GM12878 (cell line): ENCODE data around the gene ERC2. TPM values are rescaled to one million over a fixed set of nuclear protein-coding genes. Genes with fewer than 3 reads are reported as not detected.
A peak's percentile ranks its signal among the peaks of the same experiment; 100 is the strongest.

ENCODE experiments used
- ATAC-seq: fragments of 200-7000 bp; cut with Tn5 transposase; 3 replicates; pipeline ENCODE4 v1.9.1; 2020; ENCODE audit warnings: mild to moderate bottlenecking, moderate library complexity
- BruUV-seq: library from RNA; stranded (reverse); fragments of 400-500 nt; replicated peaks from 2 replicates; lab custom pipeline; 2021; lab: Mats Ljungman, UMichigan
- CTCF ChIA-PET: fragments of 300-600 bp; sonication (Branson Sonifier 250); formaldehyde crosslinking; extraction: SDS; loops from one replicate; lab custom pipeline; 2021; ENCODE audit warnings: inconsistent platforms; lab: Yijun Ruan, JAX
- POLR2A ChIA-PET: fragments of 350-600 bp; formaldehyde crosslinking; extraction: SDS; loops from one replicate; lab custom pipeline; 2021; ENCODE audit warnings: inconsistent platforms; lab: Charles Lee
- RAD21 ChIA-PET: fragments of 300-600 bp; sonication (Branson Sonifier 250); formaldehyde crosslinking; loops from one replicate; lab custom pipeline; 2023; ENCODE audit warnings: antibody characterized with exemption; ENCODE audit not compliant: unreplicated experiment; lab: Charles Lee
- SMC1A ChIA-PET: fragments of 300-600 bp; sonication (Branson Sonifier 250); formaldehyde crosslinking; loops from one replicate; lab custom pipeline; 2023; ENCODE audit not compliant: unreplicated experiment, uncharacterized antibody; lab: Charles Lee
- DNase-seq: peaks from one replicate; pipeline ENCODE4 v3.0.0-alpha.2; 2011; ENCODE audit warnings: low read depth, low spot score
- FAIRE-seq: peaks from 3 replicates; lab custom pipeline; 2011; peaks lifted over from hg19 to GRCh38; lab: Jason Lieb, UNC
- H2AFZ ChIP-seq: 2 replicates; pipeline ENCODE4 v1.6.0; 2011; ENCODE audit warnings: low read depth, low read length, control low read depth; ENCODE audit not compliant: control insufficient read depth
- H3K27ac ChIP-seq: 2 replicates; pipeline ENCODE4 v1.5.1; 2011; ENCODE audit warnings: control low read depth; ENCODE audit not compliant: control insufficient read depth, insufficient read depth
- H3K27me3 ChIP-seq, 2 experiments: replicated peaks in 1 of 2; 2 replicates each; pipeline versions ENCODE4 v1.6.0 to v1.6.1; 2011; ENCODE audit warnings: low read length in 1 of 2; ENCODE audit not compliant: control insufficient read depth in 2 of 2, insufficient read depth in 2 of 2
- H3K36me3 ChIP-seq, 2 experiments: 2 replicates each; pipeline ENCODE4 v1.5.1; 2011; ENCODE audit warnings: low read length in 1 of 2; ENCODE audit not compliant: control insufficient read depth in 2 of 2, insufficient read depth in 2 of 2
- H3K4me1 ChIP-seq: 2 replicates; pipeline ENCODE4 v1.6.1; 2011; ENCODE audit warnings: mild to moderate bottlenecking, low read length, moderate library complexity, mixed read lengths; ENCODE audit not compliant: control insufficient read depth, insufficient read depth
- H3K4me2 ChIP-seq: 2 replicates; pipeline ENCODE4 v1.6.0; 2011; ENCODE audit warnings: control low read depth; ENCODE audit not compliant: control insufficient read depth, insufficient read depth
- H3K4me3 ChIP-seq: fragments of 200-600 bp; sonication (generic); 2 replicates; pipeline ENCODE4 v1.5.1; 2016
- H3K79me2 ChIP-seq: 2 replicates; pipeline ENCODE4 v1.6.0; 2011; ENCODE audit warnings: low read length; ENCODE audit not compliant: control insufficient read depth, insufficient read depth
- H3K9ac ChIP-seq: 2 replicates; pipeline ENCODE4 v1.8.0; 2011; ENCODE audit warnings: low read length, control low read depth, mixed read lengths; ENCODE audit not compliant: control insufficient read depth, insufficient read depth
- H3K9me3 ChIP-seq: replicated peaks from 3 replicates; pipeline ENCODE4 v1.5.1; 2011; ENCODE audit warnings: mild to moderate bottlenecking, low read length; ENCODE audit not compliant: control insufficient read depth, insufficient read depth
- H4K20me1 ChIP-seq: 2 replicates; pipeline ENCODE4 v1.6.0; 2011; ENCODE audit not compliant: control insufficient read depth, insufficient read depth
- CHD2 ChIP-seq: IDR thresholded peaks from 2 replicates; pipeline ENCODE4 v1.6.1; 2011; ENCODE audit warnings: low read depth, low read length, improper control_type of control experiment, borderline replicate concordance
- CREM ChIP-seq: IDR thresholded peaks from 2 replicates; pipeline ENCODE4 v1.6.1; 2014; ENCODE audit warnings: antibody characterized with exemption, low read depth
- DPF2 ChIP-seq: fragments of 450-650 bp; IDR thresholded peaks from 2 replicates; pipeline ENCODE4 v1.6.1; 2017; ENCODE audit warnings: mild to moderate bottlenecking
- MEF2A ChIP-seq: IDR thresholded peaks from 2 replicates; pipeline ENCODE4 v1.6.1; 2011; ENCODE audit warnings: low read depth, mild to moderate bottlenecking, low read length, moderate library complexity; ENCODE audit not compliant: insufficient read depth
- MEF2B ChIP-seq: fragments of 450-650 bp; IDR thresholded peaks from 2 replicates; pipeline ENCODE4 v1.6.1; 2018; ENCODE audit warnings: mild to moderate bottlenecking, moderate library complexity; ENCODE audit not compliant: partially characterized antibody, poor library complexity, severe bottlenecking
- MTA2 ChIP-seq: fragments of 450-650 bp; IDR thresholded peaks from 2 replicates; pipeline ENCODE4 v1.6.1; 2016; ENCODE audit warnings: low read depth, mild to moderate bottlenecking, moderate library complexity
- NFIC ChIP-seq: IDR thresholded peaks from 2 replicates; pipeline ENCODE4 v1.6.1; 2012; ENCODE audit warnings: low read depth, mild to moderate bottlenecking, inconsistent platforms, low read length, moderate library complexity
- RAD51 ChIP-seq: fragments of 450-650 bp; IDR thresholded peaks from 2 replicates; pipeline ENCODE4 v1.6.1; 2016; ENCODE audit warnings: moderate library complexity, mild to moderate bottlenecking, inconsistent platforms
- SUZ12 ChIP-seq: fragments of 200-600 bp; sonication (generic); IDR thresholded peaks from one replicate; pipeline ENCODE4 v1.6.1; 2018; ENCODE audit warnings: antibody characterized with exemption, mild to moderate bottlenecking; ENCODE audit not compliant: unreplicated experiment
- TBL1XR1 ChIP-seq: IDR thresholded peaks from 2 replicates; pipeline ENCODE4 v1.6.1; 2012; ENCODE audit warnings: low read depth, low read length, improper control_type of control experiment
- WGBS: methylation state at CpG from one replicate; pipeline ENCODE4 v1.1.6; 2016; ENCODE audit warnings: low lambda C conversion rate; ENCODE audit not compliant: insufficient replicate concordance, insufficient coverage; ENCODE audit errors: missing lambda C conversion rate; 5-methylcytosine and 5-hydroxymethylcytosine counted together
- in situ Hi-C: fragments of 300-500 bp; cut with MboI; formaldehyde crosslinking; loops from 9 replicates; pipeline ENCODE4 v1.14.3; 2018; ENCODE audit warnings: mixed read lengths
- intact Hi-C: fragments of 100-400 bp; cut with micrococcal nuclease; formaldehyde crosslinking; loops from one replicate; pipeline ENCODE4 v1.14.2; 2022; ENCODE audit not compliant: unreplicated experiment
- polyA plus RNA-seq, 11 experiments: library from polyadenylated mRNA; depleted of rRNA in 4 of 11; unstranded in 6 of 11; stranded (reverse) in 5 of 11; fragments of >200 nt; fragmentation: Nextera tagmentation in 4 of 11; fragmentation: Illumina TruSeq in 1 of 11; extraction: Ambion mirVana in 4 of 11; extraction: Trizol in 1 of 11; gene quantifications; 1 replicate in 1 of 11; 2 replicates in 10 of 11; pipeline versions ENCODE4 v1.2.1 to v1.2.3, GENCODE V29; 2011 to 2016; ENCODE audit warnings: inconsistent platforms in 2 of 11, missing spikeins in 2 of 11, low read depth in 1 of 11
- total RNA-seq, 4 experiments: library from RNA; depleted of rRNA in 3 of 4; stranded (reverse); fragments of >200 nt in 3 of 4; fragmentation: Illumina TruSeq in 1 of 4; extraction: Trizol in 1 of 4; gene quantifications; 2 replicates each; pipeline versions ENCODE4 v1.2.1 to v1.2.3, GENCODE V29; 2013 to 2021
- TF ChIP-seq, protein P1 (sequence below): IDR thresholded peaks from 2 replicates; pipeline ENCODE4 v1.6.1; 2012; ENCODE audit warnings: low read depth, low read length, improper control_type of control experiment

Gene ERC2
- total and polyA plus RNA-seq, 10 of the 15 experiments (the other 5 are each of a cell fraction or from before 2014, with no cell fraction given), result 0.06 to 1.4 (median 0.12) TPM; not detected in 3

- ChIA-PET RAD21 (interaction anchor here (1.2 to 3.4 kb wide), 7 partner anchors 12 to 59 kb away, joined by 3 to 14 read pairs (median 7); no protein-coding TSS in a partner anchor), CTCF (interaction anchor here (1.0 to 2.6 kb wide), 3 partner anchors 13 to 61 kb away, joined by 3 to 7 read pairs (median 6); no protein-coding TSS in a partner anchor), SMC1A (interaction anchor here (0.7 to 4.2 kb wide), 15 partner anchors 9 to 83 kb away, joined by 3 to 34 read pairs (median 5); no protein-coding TSS in a partner anchor), POLR2A (interaction anchor here (0.6 to 3.8 kb wide), 2 partner anchors 10 to 37 kb away, joined by 3 to 23 read pairs; no protein-coding TSS in a partner anchor)
- FAIRE-seq (no peak), ATAC-seq (no peak), DNase-seq (no peak)
- Histone ChIP-seq H3K4me1 (peaks cover 35% of the 10 kb centered on the region), H2AFZ (no peak overlapping the region), H3K4me3 (no peak overlapping the region), H3K27ac (no peak overlapping the region), H3K4me2 (no peak overlapping the region), H3K79me2 (no peaks in the 10 kb centered on the region), H3K27me3 (no peaks in the 10 kb centered on the region), H3K9ac (no peak overlapping the region), H3K36me3 (no peaks in the 10 kb centered on the region), H3K9me3 (no peaks in the 10 kb centered on the region), H4K20me1 (no peaks in the 10 kb centered on the region)
- 100% methylated on average over 2 of the region's 2 CpGs for WGBS
- intact Hi-C loops, result no loop called here
- BruUV-seq, result no TSS peak
- TF ChIP-seq RAD51 (no peak), CHD2 (no peak), DPF2 (no peak), TBL1XR1 (no peak), MTA2 (no peak), SUZ12 (no peak)
- in situ Hi-C loops, result no loop called here
Observed at GRCh38 chr3:55662683-55663082, 805.6 kb downstream of the ERC2 start.

- Histone ChIP-seq H3K36me3 (no peaks in the 10 kb centered on the region), H3K4me3 (0 out of 2 replicates have a peak overlapping the region, but pooled peaks have one; percentile 8), H3K27ac (peak overlapping the region; percentile 69), H3K9me3 (no peaks in the 10 kb centered on the region), H3K4me2 (peak overlapping the region; percentile 80), H3K79me2 (no peaks in the 10 kb centered on the region), H2AFZ (peak overlapping the region; percentile 79), H3K27me3 (no peaks in the 10 kb centered on the region), H3K4me1 (peaks cover 35% of the 10 kb centered on the region), H3K9ac (peak overlapping the region; percentile 40; the same call in 1 of the 2 replicates), H4K20me1 (no peaks in the 10 kb centered on the region)
- 0 out of 2 replicates have a peak, but pooled peaks have one; percentile 51 for TF ChIP-seq MEF2A
- peak; percentile 12; the same call in 1 of the 2 replicates for TF ChIP-seq CREM
- TF ChIP-seq MEF2B, result peak; percentile 4
- TF ChIP-seq, protein P1, sequence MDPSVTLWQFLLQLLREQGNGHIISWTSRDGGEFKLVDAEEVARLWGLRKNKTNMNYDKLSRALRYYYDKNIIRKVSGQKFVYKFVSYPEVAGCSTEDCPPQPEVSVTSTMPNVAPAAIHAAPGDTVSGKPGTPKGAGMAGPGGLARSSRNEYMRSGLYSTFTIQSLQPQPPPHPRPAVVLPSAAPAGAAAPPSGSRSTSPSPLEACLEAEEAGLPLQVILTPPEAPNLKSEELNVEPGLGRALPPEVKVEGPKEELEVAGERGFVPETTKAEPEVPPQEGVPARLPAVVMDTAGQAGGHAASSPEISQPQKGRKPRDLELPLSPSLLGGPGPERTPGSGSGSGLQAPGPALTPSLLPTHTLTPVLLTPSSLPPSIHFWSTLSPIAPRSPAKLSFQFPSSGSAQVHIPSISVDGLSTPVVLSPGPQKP, result no peak
- TF ChIP-seq NFIC, result peak; percentile 11; the same call in 1 of the 2 replicates
- no peak for DNase-seq
- FAIRE-seq, result no peak
- in situ Hi-C loops, result no loop called here
- WGBS, result 6% methylated on average over 4 of the region's 4 CpGs
- intact Hi-C loops, result no loop called here
- POLR2A ChIA-PET, result interaction anchor here (1.8 to 3.8 kb wide), 2 partner anchors 12 to 54 kb away, joined by 7 to 23 read pairs; no protein-coding TSS in a partner anchor
- SMC1A ChIA-PET, result interaction anchor here (0.7 to 4.2 kb wide), 21 partner anchors 8 to 174 kb away, joined by 3 to 34 read pairs (median 3); no protein-coding TSS in a partner anchor
- peak; percentile 34 for ATAC-seq
- no TSS peak for BruUV-seq
- CTCF ChIA-PET, result interaction anchor here (0.7 to 2.6 kb wide), 10 partner anchors 9 to 62 kb away, joined by 3 to 7 read pairs (median 4); no protein-coding TSS in a partner anchor
- RAD21 ChIA-PET, result interaction anchor here (0.9 to 3.4 kb wide), 13 partner anchors 10 to 157 kb away, joined by 3 to 14 read pairs (median 5); no protein-coding TSS in a partner anchor
Observed at GRCh38 chr3:55661571-55661970, 806.7 kb downstream of the ERC2 start.
